Ovary (tissue), 9 donors: ENCODE measurements around the gene LYPD1. TPM values are rescaled to one million over a fixed set of nuclear protein-coding genes. Genes with fewer than 3 reads are reported as not detected.

Source experiments
- DNase-seq, 5 donors: peaks; one replicate each; pipeline ENCODE4 v3.0.0-alpha.2; 2019 to 2020
- H3K27ac ChIP-seq, 2 donors: fragments of 200-600 bp; one replicate each; pipeline versions ENCODE4 v1.5.1 to v1.8.0; 2019 to 2022
- H3K27me3 ChIP-seq: fragments of 200-600 bp; one replicate; pipeline ENCODE4 v1.8.0; 2022
- H3K36me3 ChIP-seq: fragments of 200-600 bp; sonication (generic); one replicate; pipeline ENCODE4 v1.5.1; 2019
- H3K4me1 ChIP-seq: one replicate; pipeline ENCODE4 v1.8.1; 2013; ENCODE audit warnings: mild to moderate bottlenecking, moderate library complexity; ENCODE audit not compliant: insufficient read depth
- H3K4me3 ChIP-seq: fragments of 200-600 bp; sonication (generic); one replicate; pipeline ENCODE4 v1.5.1; 2017
- H3K9me3 ChIP-seq, 2 donors: fragments of 200-600 bp in 1 of 2; sonication (generic) in 1 of 2; one replicate each; pipeline versions ENCODE4 v1.5.1 to v1.8.1; 2013 to 2019; ENCODE audit warnings: mild to moderate bottlenecking in 1 of 2, moderate library complexity in 1 of 2
- CTCF ChIP-seq, 3 donors: fragments of 450-650 bp in 2 of 3; fragments of 200-600 bp in 1 of 3; IDR thresholded peaks; one replicate each; pipeline versions ENCODE4 v1.5.1 to v1.8.0; 2016 to 2022; ENCODE audit warnings: antibody characterized with exemption in 3 of 3, mild to moderate bottlenecking in 1 of 3
- EP300 ChIP-seq: sonication (generic); formaldehyde crosslinking; IDR thresholded peaks from one replicate; pipeline ENCODE4 v1.6.1; 2017; ENCODE audit warnings: antibody characterized with exemption
- POLR2A ChIP-seq: fragments of 450-650 bp; IDR thresholded peaks from one replicate; pipeline ENCODE4 v1.6.1; 2017; ENCODE audit warnings: antibody characterized with exemption, mild to moderate bottlenecking, moderate library complexity
- WGBS, 3 donors: extraction: QIAGEN DNeasy Blood & Tissue Kit in 1 of 3; methylation state at CpG; one replicate each; pipeline versions ENCODE4 v1.1.5 to v1.1.7; 2013 to 2017; 5-methylcytosine and 5-hydroxymethylcytosine counted together
- intact Hi-C, 4 donors: fragments of 100-400 bp; cut with DNase I; formaldehyde crosslinking; loops; one replicate each; pipeline versions ENCODE4 v1.11.0 to v1.15.1; 2022 to 2023
- polyA plus RNA-seq, 2 donors: library from polyadenylated mRNA; stranded (reverse); fragments of 200-250 nt in 1 of 2; fragments of 350-450 nt in 1 of 2; fragmentation: Illumina TruSeq in 1 of 2; extraction: RNeasy Lipid Tissue Mini Kit (QIAGEN cat#74804) in 1 of 2; gene quantifications; one replicate each; pipeline ENCODE4 v1.2.3, GENCODE V29; 2013 to 2014
- total RNA-seq, 7 donors: library from RNA; depleted of rRNA in 2 of 7; stranded (reverse); fragments of >200 nt in 2 of 7; fragmentation: NEBNext Ultra II Directional in 3 of 7; extraction: Animal tissue kit (Norgen Biotek cat#: 25700) in 3 of 7; gene quantifications; one replicate each; pipeline versions ENCODE4 v1.1.0 to v1.2.4, GENCODE V29; 2016 to 2023
- donor health status: DM: no; HTN: no; CAD: no; lungs with moderate emphysema.
- donor health status: DM: no; HTN: no; CAD: no.
- donor health status: Bipolar disorder and iron deficiency.
- donor health status: DM: yes; HTN: yes; CAD: no.
- donor health status: DM: no; HTN: no; CAD: no.
- donor health status: DM: yes; HTN: yes; CAD: no.

The LYPD1 gene
- total and polyA plus RNA-seq, 9 donors = 0.83 to 77.3 (median 6.9) TPM; not detected in 2

- H3K27me3 ChIP-seq = no peaks in the 10 kb centered on the region
- H3K9me3 ChIP-seq = no peaks in the 10 kb centered on the region
- TF ChIP-seq CTCF (IDR thresholded peaks at IDR 0.05) (no peak), POLR2A (no peak), EP300 (no peak)
- DNase-seq = no peak
- WGBS, 3 donors = 72 to 78% (median 75%) methylated on average over 3 of the region's 3 CpGs
- no peak overlapping the region for H3K4me3 ChIP-seq
- no peak overlapping the region for H3K27ac ChIP-seq
- intact Hi-C loops = no loop called here
- H3K4me1 ChIP-seq = no peaks in the 10 kb centered on the region
- H3K36me3 ChIP-seq = no peaks in the 10 kb centered on the region
Observed at GRCh38 chr2:132680544-132680943, 10.5 kb upstream of the LYPD1 start.

GRCh38 chr2:132678483-132678882 is 8.5 kb upstream of the LYPD1 start:
- H3K4me1 ChIP-seq = no peaks in the 10 kb centered on the region
- 95 to 97% (median 96%) methylated on average over 2 of the region's 2 CpGs for WGBS, 3 donors
- intact Hi-C loops = no loop called here
- TF ChIP-seq CTCF (IDR thresholded peaks at IDR 0.05) (no peak), EP300 (no peak), POLR2A (no peak)
- no peaks in the 10 kb centered on the region for H3K9me3 ChIP-seq
- no peaks in the 10 kb centered on the region for H3K36me3 ChIP-seq
- H3K27ac ChIP-seq = no peak overlapping the region
- no peak for DNase-seq
- H3K27me3 ChIP-seq = no peaks in the 10 kb centered on the region
- H3K4me3 ChIP-seq = no peak overlapping the region

DNA sequence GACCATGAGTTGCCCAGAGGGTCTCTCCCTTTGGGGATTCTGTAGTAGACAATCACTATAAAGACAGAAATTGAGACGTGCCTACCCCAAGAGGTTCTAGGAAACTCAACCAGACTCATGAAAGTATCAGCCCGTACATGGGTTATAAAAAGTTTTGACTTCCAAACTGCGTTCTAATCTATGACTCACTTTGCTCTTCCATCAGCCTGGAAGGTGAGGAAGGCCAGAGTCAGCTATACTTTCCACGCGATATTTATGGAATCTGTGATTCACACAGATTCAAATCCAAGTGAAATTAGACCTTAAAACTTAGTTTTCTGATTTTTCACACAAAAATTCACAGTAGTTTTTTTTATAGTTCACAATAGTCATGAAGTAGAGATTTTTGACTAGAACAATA is 7.7 kb upstream of the LYPD1 start:
- intact Hi-C loops = no loop called here
- no peak for DNase-seq
- H3K27ac ChIP-seq = no peak overlapping the region
- 78 to 87% (median 85%) methylated on average over 5 of the region's 5 CpGs for WGBS, 3 donors
- no peaks in the 10 kb centered on the region for H3K27me3 ChIP-seq
- TF ChIP-seq POLR2A (no peak), EP300 (no peak), CTCF (IDR thresholded peaks at IDR 0.05) (no peak)
- H3K9me3 ChIP-seq = no peaks in the 10 kb centered on the region
- no peak overlapping the region for H3K4me3 ChIP-seq
- H3K36me3 ChIP-seq = no peaks in the 10 kb centered on the region
- no peaks in the 10 kb centered on the region for H3K4me1 ChIP-seq

DNA sequence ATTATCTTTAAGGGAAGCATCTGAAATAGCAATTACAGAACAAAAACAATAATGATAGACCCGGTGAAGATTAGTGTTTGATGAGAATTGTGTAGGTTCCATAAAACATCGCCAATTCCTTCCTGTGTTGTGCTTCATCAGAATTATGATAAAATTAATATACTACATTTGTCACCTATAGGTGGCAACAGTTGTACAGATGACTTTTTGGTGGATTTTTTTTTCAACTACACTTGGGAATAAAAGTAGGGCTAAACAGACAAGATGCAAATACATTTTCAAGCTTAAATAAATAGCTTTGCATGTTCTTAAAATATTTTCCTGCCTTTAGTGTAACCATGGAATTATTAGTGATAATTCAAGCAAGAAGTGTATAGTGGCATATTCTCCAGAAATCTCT is 7.0 kb upstream of the LYPD1 start:
- intact Hi-C loops = no loop called here
- WGBS, 3 donors = 53 to 71% (median 53%) methylated on average over 2 of the region's 2 CpGs
- no peak for DNase-seq
- no peaks in the 10 kb centered on the region for H3K4me1 ChIP-seq
- H3K27me3 ChIP-seq = no peaks in the 10 kb centered on the region
- no peaks in the 10 kb centered on the region for H3K9me3 ChIP-seq
- TF ChIP-seq POLR2A (no peak), CTCF (IDR thresholded peaks at IDR 0.05) (no peak), EP300 (no peak)
- H3K36me3 ChIP-seq = no peaks in the 10 kb centered on the region
- H3K27ac ChIP-seq = no peak overlapping the region
- H3K4me3 ChIP-seq = no peak overlapping the region
